HepG2 (cell line): ENCODE data around the gene RBM12. TPM values are rescaled to one million over a fixed set of nuclear protein-coding genes. Genes with fewer than 3 reads are reported as not detected.

Experiments
- ADNP ChIP-seq: sonication (generic); formaldehyde crosslinking; IDR thresholded peaks from 2 replicates; pipeline ENCODE4 v1.4.0; 2020; ENCODE audit warnings: missing genetic modification reagents
- ATAD3A ChIP-seq: sonication (generic); formaldehyde crosslinking; IDR thresholded peaks from 2 replicates; pipeline ENCODE4 v1.4.0; 2020; ENCODE audit warnings: missing genetic modification reagents
- DNMT1 ChIP-seq: sonication (generic); formaldehyde crosslinking; IDR thresholded peaks from 2 replicates; pipeline ENCODE4 v1.5.1; 2020; ENCODE audit warnings: mild to moderate bottlenecking, missing genetic modification reagents
- EEA1 ChIP-seq: sonication (generic); formaldehyde crosslinking; IDR thresholded peaks from 2 replicates; pipeline ENCODE4 v1.5.1; 2020; ENCODE audit warnings: mild to moderate bottlenecking, missing genetic modification reagents, borderline replicate concordance
- FOXA3 ChIP-seq: IDR thresholded peaks from 2 replicates; pipeline ENCODE4 v1.6.1; 2016; ENCODE audit warnings: missing genetic modification reagents, missing compliant biosample characterization
- HMG20A ChIP-seq: IDR thresholded peaks from 2 replicates; pipeline ENCODE4 v1.6.1; 2016; ENCODE audit warnings: borderline replicate concordance
- JUND ChIP-seq: sonication (generic); formaldehyde crosslinking; IDR thresholded peaks from 2 replicates; pipeline ENCODE4 v1.8.0; 2022; ENCODE audit warnings: mild to moderate bottlenecking, missing genetic modification reagents
- MAFG ChIP-seq: sonication (generic); formaldehyde crosslinking; IDR thresholded peaks from 2 replicates; pipeline ENCODE4 v1.5.1; 2020; ENCODE audit warnings: mild to moderate bottlenecking, missing genetic modification reagents
- MEIS2 ChIP-seq: sonication (generic); formaldehyde crosslinking; IDR thresholded peaks from 2 replicates; pipeline ENCODE4 v1.9.0; 2021; ENCODE audit warnings: mild to moderate bottlenecking, missing genetic modification reagents
- MZF1 ChIP-seq: sonication (generic); formaldehyde crosslinking; IDR thresholded peaks from 2 replicates; pipeline ENCODE4 v1.8.1; 2023; ENCODE audit warnings: mild to moderate bottlenecking, missing genetic modification reagents, borderline replicate concordance
- PHF21A ChIP-seq: sonication (generic); formaldehyde crosslinking; IDR thresholded peaks from 2 replicates; pipeline ENCODE4 v1.5.0; 2020; ENCODE audit warnings: mild to moderate bottlenecking, missing genetic modification reagents
- SRSF9 ChIP-seq: fragments of 200-400 bp; formaldehyde crosslinking; IDR thresholded peaks from 2 replicates; pipeline ENCODE4 v1.6.1; 2018; ENCODE audit warnings: borderline replicate concordance, mild to moderate bottlenecking, low read depth, low read length; ENCODE audit not compliant: insufficient read depth, poor library complexity, severe bottlenecking
- SSRP1 ChIP-seq: IDR thresholded peaks from 2 replicates; pipeline ENCODE4 v1.6.1; 2016; ENCODE audit warnings: control low read depth
- TSC22D2 ChIP-seq: sonication (generic); formaldehyde crosslinking; IDR thresholded peaks from 2 replicates; pipeline ENCODE4 v1.5.1; 2020; ENCODE audit warnings: missing genetic modification reagents, mild to moderate bottlenecking, borderline replicate concordance
- ZBTB20 ChIP-seq: sonication (generic); formaldehyde crosslinking; IDR thresholded peaks from 2 replicates; pipeline ENCODE4 v1.8.1; 2023; ENCODE audit warnings: missing genetic modification reagents, low read depth, mild to moderate bottlenecking, borderline replicate concordance
- ZBTB7B ChIP-seq: sonication (generic); formaldehyde crosslinking; IDR thresholded peaks from 2 replicates; pipeline ENCODE4 v1.4.0; 2020; ENCODE audit warnings: missing genetic modification reagents
- ZNF121 ChIP-seq: sonication (generic); formaldehyde crosslinking; IDR thresholded peaks from 2 replicates; pipeline ENCODE4 v1.5.0; 2020; ENCODE audit warnings: mild to moderate bottlenecking, missing genetic modification reagents
- ZNF670 ChIP-seq: sonication (generic); formaldehyde crosslinking; IDR thresholded peaks from 2 replicates; pipeline ENCODE4 v1.8.0; 2022; ENCODE audit warnings: mild to moderate bottlenecking, missing genetic modification reagents, borderline replicate concordance
- ZNF703 ChIP-seq: sonication (generic); formaldehyde crosslinking; IDR thresholded peaks from 2 replicates; pipeline ENCODE4 v1.5.1; 2020; ENCODE audit warnings: missing genetic modification reagents, mild to moderate bottlenecking, moderate library complexity, borderline replicate concordance
- polyA plus RNA-seq, 8 experiments: library from polyadenylated mRNA; depleted of rRNA in 3 of 8; stranded (reverse) in 7 of 8; unstranded in 1 of 8; fragments of >200 nt; fragmentation: Illumina TruSeq in 4 of 8; extraction: Trizol in 4 of 8; gene quantifications; 2 replicates each; pipeline versions ENCODE4 v1.2.1 to v1.2.3, GENCODE V29; 2011 to 2016; ENCODE audit warnings: low read depth in 4 of 8, missing spikeins in 1 of 8, mixed read lengths in 1 of 8; ENCODE audit not compliant: insufficient read depth in 1 of 8
- total RNA-seq, 5 experiments: library from RNA; depleted of rRNA; stranded (reverse); fragments of >200 nt; fragmentation: Illumina TruSeq; extraction: Trizol; gene quantifications; 2 replicates each; pipeline ENCODE4 v1.2.3, GENCODE V29; 2016; ENCODE audit warnings: low read depth in 1 of 5
- TF ChIP-seq, protein P1 (sequence below): sonication (generic); formaldehyde crosslinking; IDR thresholded peaks from 2 replicates; pipeline ENCODE4 v1.8.1; 2023; ENCODE audit warnings: missing genetic modification reagents, mild to moderate bottlenecking, borderline replicate concordance
- TF ChIP-seq, protein P2 (sequence below): sonication (generic); formaldehyde crosslinking; IDR thresholded peaks from 2 replicates; pipeline ENCODE4 v1.5.1; 2020; ENCODE audit warnings: missing genetic modification reagents, mild to moderate bottlenecking, borderline replicate concordance
- TF ChIP-seq, protein P3 (sequence below): sonication (generic); formaldehyde crosslinking; IDR thresholded peaks from 2 replicates; pipeline ENCODE4 v1.9.0; 2022; ENCODE audit warnings: low read depth, missing genetic modification reagents
- TF ChIP-seq, protein P4 (sequence below): sonication (generic); formaldehyde crosslinking; IDR thresholded peaks from 2 replicates; pipeline ENCODE4 v1.4.0; 2020; ENCODE audit warnings: missing genetic modification reagents

Gene RBM12
- total and polyA plus RNA-seq, 2 of the 13 experiments (the other 11 are each of a cell fraction or from before 2014, with no cell fraction given), result 97.9 to 104 TPM

DNA sequence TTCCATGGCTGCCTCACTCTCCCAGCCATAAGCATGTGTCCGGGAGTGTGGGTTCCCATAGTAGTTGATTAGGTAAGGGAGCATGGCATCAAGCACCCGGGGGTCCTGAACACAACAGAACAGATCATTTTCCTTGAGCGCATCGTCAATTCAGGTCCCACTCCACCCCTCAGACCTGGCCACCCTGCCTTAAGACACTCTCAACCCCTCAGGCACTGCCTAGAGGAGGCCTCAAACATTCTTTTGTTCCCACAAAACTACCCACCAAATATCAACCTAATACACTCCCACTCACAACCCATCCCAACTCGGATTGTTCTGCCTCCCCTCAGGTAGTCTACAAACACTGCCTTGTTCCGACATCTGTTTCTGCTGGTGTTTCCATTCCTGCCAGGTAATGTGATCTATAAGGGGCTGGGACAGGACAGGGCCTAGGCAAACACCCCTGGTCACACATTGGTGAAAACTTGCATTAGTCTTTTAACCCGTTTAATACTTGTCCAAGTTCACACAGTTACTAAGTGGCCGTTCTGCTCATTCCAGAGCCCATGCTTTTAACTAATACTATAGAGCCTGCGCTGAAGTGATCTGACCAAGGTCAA lies 33.1 kb upstream of the RBM12 start (continued):
- no peak for TF ChIP-seq MAFG (CRISPR knock-in tag)
- no peak for TF ChIP-seq ZNF121
- TF ChIP-seq, protein P1, sequence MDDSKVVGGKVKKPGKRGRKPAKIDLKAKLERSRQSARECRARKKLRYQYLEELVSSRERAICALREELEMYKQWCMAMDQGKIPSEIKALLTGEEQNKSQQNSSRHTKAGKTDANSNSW (CRISPR knock-in tag), result no peak
- 0 out of 2 replicates have a peak, but pooled peaks have one; percentile 42 for TF ChIP-seq TSC22D2 (CRISPR knock-in tag)
- TF ChIP-seq, protein P2, sequence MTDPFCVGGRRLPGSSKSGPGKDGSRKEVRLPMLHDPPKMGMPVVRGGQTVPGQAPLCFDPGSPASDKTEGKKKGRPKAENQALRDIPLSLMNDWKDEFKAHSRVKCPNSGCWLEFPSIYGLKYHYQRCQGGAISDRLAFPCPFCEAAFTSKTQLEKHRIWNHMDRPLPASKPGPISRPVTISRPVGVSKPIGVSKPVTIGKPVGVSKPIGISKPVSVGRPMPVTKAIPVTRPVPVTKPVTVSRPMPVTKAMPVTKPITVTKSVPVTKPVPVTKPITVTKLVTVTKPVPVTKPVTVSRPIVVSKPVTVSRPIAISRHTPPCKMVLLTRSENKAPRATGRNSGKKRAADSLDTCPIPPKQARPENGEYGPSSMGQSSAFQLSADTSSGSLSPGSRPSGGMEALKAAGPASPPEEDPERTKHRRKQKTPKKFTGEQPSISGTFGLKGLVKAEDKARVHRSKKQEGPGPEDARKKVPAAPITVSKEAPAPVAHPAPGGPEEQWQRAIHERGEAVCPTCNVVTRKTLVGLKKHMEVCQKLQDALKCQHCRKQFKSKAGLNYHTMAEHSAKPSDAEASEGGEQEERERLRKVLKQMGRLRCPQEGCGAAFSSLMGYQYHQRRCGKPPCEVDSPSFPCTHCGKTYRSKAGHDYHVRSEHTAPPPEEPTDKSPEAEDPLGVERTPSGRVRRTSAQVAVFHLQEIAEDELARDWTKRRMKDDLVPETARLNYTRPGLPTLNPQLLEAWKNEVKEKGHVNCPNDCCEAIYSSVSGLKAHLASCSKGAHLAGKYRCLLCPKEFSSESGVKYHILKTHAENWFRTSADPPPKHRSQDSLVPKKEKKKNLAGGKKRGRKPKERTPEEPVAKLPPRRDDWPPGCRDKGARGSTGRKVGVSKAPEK, result no peak
- no peak for TF ChIP-seq MZF1 (CRISPR knock-in tag)
- no peak for TF ChIP-seq SRSF9
- 0 out of 2 replicates have a peak, but pooled peaks have one; percentile 22 for TF ChIP-seq EEA1 (CRISPR knock-in tag)
- no peak for TF ChIP-seq SSRP1
- TF ChIP-seq MEIS2 (CRISPR knock-in tag), result no peak
- no peak for TF ChIP-seq HMG20A (CRISPR knock-in tag)
- TF ChIP-seq JUND (CRISPR knock-in tag), result no peak
- TF ChIP-seq, protein P3, sequence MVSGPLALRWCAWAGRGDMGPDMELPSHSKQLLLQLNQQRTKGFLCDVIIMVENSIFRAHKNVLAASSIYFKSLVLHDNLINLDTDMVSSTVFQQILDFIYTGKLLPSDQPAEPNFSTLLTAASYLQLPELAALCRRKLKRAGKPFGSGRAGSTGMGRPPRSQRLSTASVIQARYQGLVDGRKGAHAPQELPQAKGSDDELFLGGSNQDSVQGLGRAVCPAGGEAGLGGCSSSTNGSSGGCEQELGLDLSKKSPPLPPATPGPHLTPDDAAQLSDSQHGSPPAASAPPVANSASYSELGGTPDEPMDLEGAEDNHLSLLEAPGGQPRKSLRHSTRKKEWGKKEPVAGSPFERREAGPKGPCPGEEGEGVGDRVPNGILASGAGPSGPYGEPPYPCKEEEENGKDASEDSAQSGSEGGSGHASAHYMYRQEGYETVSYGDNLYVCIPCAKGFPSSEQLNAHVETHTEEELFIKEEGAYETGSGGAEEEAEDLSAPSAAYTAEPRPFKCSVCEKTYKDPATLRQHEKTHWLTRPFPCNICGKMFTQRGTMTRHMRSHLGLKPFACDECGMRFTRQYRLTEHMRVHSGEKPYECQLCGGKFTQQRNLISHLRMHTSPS, result peak; percentile 47; the same call in 1 of the 2 replicates
- no peak for TF ChIP-seq ADNP
- TF ChIP-seq ATAD3A (CRISPR knock-in tag), result peak; percentile 80; the same call in 1 of the 2 replicates
- peak; percentile 76; the same call in 1 of the 2 replicates for TF ChIP-seq PHF21A (CRISPR knock-in tag)
- no peak for TF ChIP-seq ZNF670
- TF ChIP-seq ZNF703 (CRISPR knock-in tag), result no peak
- TF ChIP-seq, protein P4, sequence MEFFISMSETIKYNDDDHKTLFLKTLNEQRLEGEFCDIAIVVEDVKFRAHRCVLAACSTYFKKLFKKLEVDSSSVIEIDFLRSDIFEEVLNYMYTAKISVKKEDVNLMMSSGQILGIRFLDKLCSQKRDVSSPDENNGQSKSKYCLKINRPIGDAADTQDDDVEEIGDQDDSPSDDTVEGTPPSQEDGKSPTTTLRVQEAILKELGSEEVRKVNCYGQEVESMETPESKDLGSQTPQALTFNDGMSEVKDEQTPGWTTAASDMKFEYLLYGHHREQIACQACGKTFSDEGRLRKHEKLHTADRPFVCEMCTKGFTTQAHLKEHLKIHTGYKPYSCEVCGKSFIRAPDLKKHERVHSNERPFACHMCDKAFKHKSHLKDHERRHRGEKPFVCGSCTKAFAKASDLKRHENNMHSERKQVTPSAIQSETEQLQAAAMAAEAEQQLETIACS (CRISPR knock-in tag), result no peak
- no peak for TF ChIP-seq ZBTB20 (CRISPR knock-in tag)
- TF ChIP-seq ZBTB7B, result no peak
- no peak for TF ChIP-seq DNMT1 (CRISPR knock-in tag)
- peak; percentile 16; the same call in 1 of the 2 replicates for TF ChIP-seq FOXA3 (CRISPR knock-in tag)
